BE2C (cell line): ENCODE data around the gene LTBP1.

ENCODE experiments used
- DNase-seq: peaks from one replicate; pipeline ENCODE4 v3.0.0-alpha.2; 2020
- H3K27me3 ChIP-seq: fragments of 250-450 bp; sonication (Bioruptor Pico); 2 replicates; pipeline ENCODE4 v1.5.1; 2020; ENCODE audit warnings: mild to moderate bottlenecking
- H3K36me3 ChIP-seq: fragments of 250-450 bp; sonication (Bioruptor Pico); 2 replicates; pipeline ENCODE4 v1.5.1; 2020; ENCODE audit warnings: mild to moderate bottlenecking
- H3K4me1 ChIP-seq: fragments of 250-450 bp; sonication (Bioruptor Pico); 2 replicates; pipeline ENCODE4 v1.5.1; 2020
- H3K4me3 ChIP-seq: 2 replicates; pipeline ENCODE4 v1.5.1; 2011; ENCODE audit warnings: low read depth, low read length
- H3K9me3 ChIP-seq: fragments of 250-450 bp; sonication (Bioruptor Pico); 2 replicates; pipeline ENCODE4 v1.5.1; 2020
- CTCF ChIP-seq: IDR thresholded peaks from 2 replicates; pipeline ENCODE4 v1.5.1; 2012; ENCODE audit warnings: mild to moderate bottlenecking, low read depth, low read length

LTBP1 gene

GRCh38 chr2:32954206-32954605 lies 7.5 kb downstream of the LTBP1 start:
- no peaks in the 10 kb centered on the region; the same call in 1 of the 2 replicates for H3K4me1 ChIP-seq
- no peaks in the 10 kb centered on the region for H3K9me3 ChIP-seq
- H3K27me3 ChIP-seq: no peaks in the 10 kb centered on the region
- no peak for TF ChIP-seq CTCF
- H3K36me3 ChIP-seq: no peaks in the 10 kb centered on the region
- no peak overlapping the region for H3K4me3 ChIP-seq
- DNase-seq: no peak

DNA sequence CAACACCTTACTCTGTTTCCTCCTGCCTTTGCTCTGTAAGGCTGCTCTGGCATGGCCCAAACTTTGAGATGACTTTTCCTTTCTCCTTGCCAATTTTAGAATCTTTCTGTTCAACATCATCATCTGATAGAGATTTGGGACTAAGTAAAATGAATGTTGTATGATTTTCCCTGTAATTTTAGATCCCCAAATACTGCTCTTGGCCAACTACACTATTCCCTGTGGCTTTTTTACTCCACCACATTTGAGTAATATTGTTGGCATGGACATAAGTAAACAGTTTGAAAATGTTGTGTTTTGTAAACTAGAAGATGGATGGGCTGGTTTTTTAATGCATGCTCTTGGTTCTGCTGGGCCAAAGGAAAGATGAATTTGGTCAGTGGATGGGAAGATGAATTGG lies 12.1 kb downstream of the LTBP1 start:
- no peak for DNase-seq
- Histone ChIP-seq H3K27me3 (no peaks in the 10 kb centered on the region), H3K4me3 (no peak overlapping the region), H3K9me3 (no peaks in the 10 kb centered on the region), H3K4me1 (no peaks in the 10 kb centered on the region), H3K36me3 (no peaks in the 10 kb centered on the region)
- TF ChIP-seq CTCF: no peak

GRCh38 chr2:32960238-32960637 lies 13.5 kb downstream of the LTBP1 start:
- Histone ChIP-seq H3K4me1 (no peaks in the 10 kb centered on the region), H3K36me3 (no peaks in the 10 kb centered on the region), H3K9me3 (no peaks in the 10 kb centered on the region), H3K4me3 (no peak overlapping the region), H3K27me3 (no peaks in the 10 kb centered on the region)
- no peak for TF ChIP-seq CTCF
- DNase-seq: no peak

GRCh38 chr2:32960647-32961403 lies 14.1 kb downstream of the LTBP1 start:
- Histone ChIP-seq H3K27me3 (no peaks in the 10 kb centered on the region), H3K4me3 (no peak overlapping the region), H3K9me3 (no peaks in the 10 kb centered on the region), H3K36me3 (no peaks in the 10 kb centered on the region), H3K4me1 (no peaks in the 10 kb centered on the region)
- no peak for TF ChIP-seq CTCF
- no peak for DNase-seq

DNA sequence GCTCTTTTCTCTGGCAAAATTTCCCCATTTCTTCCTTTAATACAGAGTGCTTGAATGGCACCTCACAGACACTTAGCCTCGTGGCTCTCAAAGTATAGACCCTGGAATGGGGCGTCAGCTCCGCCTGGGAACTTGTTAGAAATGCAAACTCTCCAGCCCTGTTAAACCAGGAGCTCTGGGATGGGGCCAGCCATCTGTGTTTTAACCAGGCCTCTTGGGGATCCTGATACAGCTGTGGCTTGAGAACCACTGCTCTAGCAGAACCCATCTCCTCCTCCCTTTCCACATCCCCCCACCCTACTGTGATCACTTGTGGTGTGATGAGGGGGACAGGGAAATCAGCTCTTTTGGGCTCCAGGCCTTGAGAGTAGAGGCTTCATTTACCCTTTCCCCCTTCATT lies 15.9 kb downstream of the LTBP1 start:
- no peaks in the 10 kb centered on the region for H3K36me3 ChIP-seq
- no peak for TF ChIP-seq CTCF
- DNase-seq: peak; percentile 20
- H3K27me3 ChIP-seq: no peaks in the 10 kb centered on the region
- H3K9me3 ChIP-seq: no peaks in the 10 kb centered on the region
- no peaks in the 10 kb centered on the region for H3K4me1 ChIP-seq
- no peak overlapping the region for H3K4me3 ChIP-seq

- no peak for TF ChIP-seq CTCF
- Histone ChIP-seq H3K4me1 (no peaks in the 10 kb centered on the region), H3K4me3 (no peak overlapping the region), H3K36me3 (no peaks in the 10 kb centered on the region), H3K9me3 (no peaks in the 10 kb centered on the region), H3K27me3 (no peaks in the 10 kb centered on the region)
- DNase-seq: no peak
Observed at GRCh38 chr2:32963941-32964340, 17.2 kb downstream of the LTBP1 start.
